AG04450 (cell line): Measurements from ENCODE around the gene PPP1R26. TPM values are rescaled to one million over a fixed set of nuclear protein-coding genes. Genes with fewer than 3 reads are reported as not detected.
"Not testable (repeated sequence)": the region's sequence is repeated elsewhere in the genome, so short reads cannot be mapped to it uniquely, and the experiment has no call there.

ENCODE experiments used
- CTCF ChIA-PET: fragments of 300-600, 350-600 bp; formaldehyde crosslinking; extraction: SDS; loops from one replicate; lab custom pipeline; 2022; ENCODE audit warnings: antibody characterized with exemption, inconsistent platforms; lab: Charles Lee
- POLR2A ChIA-PET: fragments of 350-600 bp; formaldehyde crosslinking; extraction: SDS; loops from one replicate; lab custom pipeline; 2021; ENCODE audit warnings: antibody characterized with exemption, inconsistent platforms; lab: Yijun Ruan, JAX
- DNase-seq: peaks from one replicate; pipeline ENCODE4 v3.0.0-alpha.2; 2011; ENCODE audit warnings: low read depth, low spot score
- H3K27ac ChIP-seq: one replicate; pipeline ENCODE4 v1.5.1; 2012; ENCODE audit warnings: low read depth, low read length, control low read depth
- H3K27me3 ChIP-seq: one replicate; pipeline ENCODE4 v1.6.0; 2012; ENCODE audit warnings: low read length; ENCODE audit not compliant: control insufficient read depth, insufficient read depth
- H3K4me3 ChIP-seq: 2 replicates; pipeline ENCODE4 v1.5.1; 2011; ENCODE audit warnings: mild to moderate bottlenecking, low read depth, low read length, control low read depth
- H3K9me3 ChIP-seq: 2 replicates; pipeline ENCODE4 v1.5.1; 2012; ENCODE audit warnings: low read length; ENCODE audit not compliant: control insufficient read depth, insufficient read depth
- polyA plus RNA-seq: library from polyadenylated mRNA; depleted of rRNA; stranded (reverse); fragments of >200 nt; gene quantifications from 2 replicates; pipeline ENCODE4 v1.2.3, GENCODE V29; 2011
- TF ChIP-seq, protein P1 (sequence below): IDR thresholded peaks from 2 replicates; pipeline ENCODE4 v1.5.1; 2011; ENCODE audit warnings: low read depth, low read length, control low read depth, inconsistent platforms

Gene PPP1R26
- polyA plus RNA-seq, 1 experiment, result 3.3 TPM

DNA sequence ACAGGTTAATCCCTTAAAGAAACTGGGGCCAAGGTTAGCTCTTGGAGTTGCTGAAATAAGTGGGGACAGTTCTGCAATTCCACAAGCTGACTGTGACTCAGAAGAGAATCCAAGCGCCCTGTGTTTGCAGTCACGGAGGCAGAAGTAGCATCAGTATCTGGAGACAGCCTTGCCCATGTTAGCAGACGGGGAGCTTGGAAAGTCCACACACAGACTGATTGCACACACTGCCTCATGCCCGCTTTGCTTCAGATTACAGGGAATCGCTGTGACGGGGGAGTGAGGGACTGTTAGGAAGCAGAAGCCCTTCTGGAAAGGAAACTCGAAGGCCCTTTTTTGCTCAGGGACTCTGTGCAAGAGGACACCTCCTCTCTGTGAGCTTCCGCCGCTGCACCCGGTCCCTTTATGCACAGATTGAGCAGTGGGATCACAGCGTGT lies 30.9 kb upstream of the PPP1R26 start:
- POLR2A ChIA-PET, result no interaction called here
- peaks cover 3% of the 10 kb centered on the region for H3K27me3 ChIP-seq
- H3K27ac ChIP-seq, result no peak overlapping the region
- CTCF ChIA-PET, result no interaction called here
- H3K9me3 ChIP-seq, result peaks cover 3% of the 10 kb centered on the region; the same call in 1 of the 2 replicates
- TF ChIP-seq, protein P1, sequence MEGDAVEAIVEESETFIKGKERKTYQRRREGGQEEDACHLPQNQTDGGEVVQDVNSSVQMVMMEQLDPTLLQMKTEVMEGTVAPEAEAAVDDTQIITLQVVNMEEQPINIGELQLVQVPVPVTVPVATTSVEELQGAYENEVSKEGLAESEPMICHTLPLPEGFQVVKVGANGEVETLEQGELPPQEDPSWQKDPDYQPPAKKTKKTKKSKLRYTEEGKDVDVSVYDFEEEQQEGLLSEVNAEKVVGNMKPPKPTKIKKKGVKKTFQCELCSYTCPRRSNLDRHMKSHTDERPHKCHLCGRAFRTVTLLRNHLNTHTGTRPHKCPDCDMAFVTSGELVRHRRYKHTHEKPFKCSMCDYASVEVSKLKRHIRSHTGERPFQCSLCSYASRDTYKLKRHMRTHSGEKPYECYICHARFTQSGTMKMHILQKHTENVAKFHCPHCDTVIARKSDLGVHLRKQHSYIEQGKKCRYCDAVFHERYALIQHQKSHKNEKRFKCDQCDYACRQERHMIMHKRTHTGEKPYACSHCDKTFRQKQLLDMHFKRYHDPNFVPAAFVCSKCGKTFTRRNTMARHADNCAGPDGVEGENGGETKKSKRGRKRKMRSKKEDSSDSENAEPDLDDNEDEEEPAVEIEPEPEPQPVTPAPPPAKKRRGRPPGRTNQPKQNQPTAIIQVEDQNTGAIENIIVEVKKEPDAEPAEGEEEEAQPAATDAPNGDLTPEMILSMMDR, result no peak
- no peak for DNase-seq
- no peak overlapping the region for H3K4me3 ChIP-seq

DNA sequence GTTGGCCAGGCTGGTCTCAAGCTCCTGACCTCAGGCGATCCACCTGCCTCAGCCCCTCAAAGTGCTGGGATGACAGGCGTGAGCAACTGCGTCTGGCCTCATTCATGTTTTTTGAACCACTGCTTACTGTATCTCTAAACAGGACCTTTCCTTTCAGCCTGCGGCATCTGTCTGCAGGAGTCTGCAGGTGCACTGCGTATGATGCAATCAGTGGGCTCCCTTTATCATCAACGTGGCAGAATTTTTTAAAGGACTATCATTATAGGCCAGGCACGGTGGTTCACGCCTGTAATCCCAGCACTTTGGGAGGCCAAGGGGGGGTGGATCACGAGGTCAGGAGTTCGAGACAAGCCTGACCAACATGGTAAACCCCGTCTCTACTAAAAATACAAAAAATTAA lies 30.1 kb upstream of the PPP1R26 start:
- H3K27ac ChIP-seq, CTCF ChIA-PET, POLR2A ChIA-PET, H3K27me3 ChIP-seq, H3K4me3 ChIP-seq, DNase-seq, H3K9me3 ChIP-seq: not testable (repeated sequence)

DNA sequence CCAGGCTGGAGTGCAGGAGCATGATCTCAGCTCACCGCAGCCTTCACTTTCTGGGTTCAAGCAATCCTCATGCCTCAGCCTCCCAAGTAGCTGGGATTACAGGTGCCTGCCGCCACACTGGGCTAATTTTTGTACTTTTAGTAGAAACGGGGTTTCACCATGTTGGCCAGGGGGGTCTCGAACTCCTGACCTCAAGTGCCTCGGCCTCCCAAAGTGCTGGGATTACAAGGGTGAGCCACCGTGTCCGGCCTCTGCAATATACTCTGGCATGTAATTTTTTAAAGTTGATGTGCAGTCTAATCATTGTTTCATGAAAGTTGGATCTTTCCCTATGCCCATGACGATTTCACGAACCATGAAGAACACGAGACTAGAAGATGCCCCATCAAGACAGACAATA lies 28.6 kb upstream of the PPP1R26 start:
- DNase-seq, result no peak
- ChIA-PET POLR2A (no interaction called here), CTCF (interaction anchor here (0.7 kb wide), 1 partner anchor 23 kb away, joined by 4 read pairs; no protein-coding TSS in a partner anchor)
- H3K27me3 ChIP-seq, result peaks cover 19% of the 10 kb centered on the region
- H3K9me3 ChIP-seq, result peaks cover 8% of the 10 kb centered on the region
- no peak overlapping the region for H3K27ac ChIP-seq
- H3K4me3 ChIP-seq, result no peak overlapping the region
- TF ChIP-seq, protein P1, result no peak

DNA sequence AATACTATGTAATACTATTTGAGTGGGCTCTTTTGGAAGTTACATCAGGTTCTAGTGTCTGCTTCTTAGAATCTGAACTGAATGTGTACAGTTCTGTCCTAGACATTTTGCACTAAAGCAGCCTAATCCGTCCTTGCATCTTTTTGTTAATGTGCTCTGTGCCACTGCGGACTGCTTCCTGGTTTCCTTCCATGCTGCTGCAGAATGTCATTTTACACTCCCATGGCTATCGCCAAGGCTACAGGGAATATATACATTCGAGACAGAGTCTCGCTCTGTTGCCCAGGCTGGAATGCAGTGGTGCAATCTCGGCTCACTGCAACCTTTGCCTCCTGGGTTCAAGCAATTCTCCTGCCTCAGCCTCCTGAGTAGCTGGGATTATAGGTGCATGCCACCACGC lies 27.7 kb upstream of the PPP1R26 start:
- H3K9me3 ChIP-seq, POLR2A ChIA-PET, H3K4me3 ChIP-seq, H3K27ac ChIP-seq, DNase-seq: not testable (repeated sequence)
- H3K27me3 ChIP-seq, result peaks cover 26% of the 10 kb centered on the region
- CTCF ChIA-PET, result interaction anchor here (0.5 kb wide), 1 partner anchor 40 kb away, joined by 3 read pairs; no protein-coding TSS in a partner anchor

DNA sequence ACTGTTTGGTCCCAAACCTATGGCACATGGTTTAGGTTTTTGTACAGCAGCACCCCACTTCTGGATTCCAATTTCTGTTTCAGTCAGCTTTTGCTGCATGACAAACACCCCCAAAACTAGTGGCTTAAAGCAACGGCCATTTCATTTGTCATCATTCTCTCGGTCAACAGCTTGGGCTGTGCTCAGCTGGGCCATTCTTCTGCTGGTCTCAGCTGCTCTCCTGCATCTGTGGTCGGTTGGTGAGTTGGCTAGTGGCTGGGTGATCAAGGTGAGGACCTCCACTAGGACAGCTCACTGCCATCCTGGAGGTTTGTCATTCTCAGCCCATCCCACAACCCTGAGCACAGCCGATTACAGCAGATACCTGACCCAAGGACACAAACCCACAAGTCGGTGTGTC lies 24.8 kb upstream of the PPP1R26 start:
- ChIA-PET CTCF (no interaction called here), POLR2A (no interaction called here)
- TF ChIP-seq, protein P1, result no peak
- Histone ChIP-seq H3K9me3 (peaks cover 8% of the 10 kb centered on the region), H3K27ac (no peak overlapping the region), H3K27me3 (peaks cover 24% of the 10 kb centered on the region), H3K4me3 (no peak overlapping the region)
- no peak for DNase-seq

DNA sequence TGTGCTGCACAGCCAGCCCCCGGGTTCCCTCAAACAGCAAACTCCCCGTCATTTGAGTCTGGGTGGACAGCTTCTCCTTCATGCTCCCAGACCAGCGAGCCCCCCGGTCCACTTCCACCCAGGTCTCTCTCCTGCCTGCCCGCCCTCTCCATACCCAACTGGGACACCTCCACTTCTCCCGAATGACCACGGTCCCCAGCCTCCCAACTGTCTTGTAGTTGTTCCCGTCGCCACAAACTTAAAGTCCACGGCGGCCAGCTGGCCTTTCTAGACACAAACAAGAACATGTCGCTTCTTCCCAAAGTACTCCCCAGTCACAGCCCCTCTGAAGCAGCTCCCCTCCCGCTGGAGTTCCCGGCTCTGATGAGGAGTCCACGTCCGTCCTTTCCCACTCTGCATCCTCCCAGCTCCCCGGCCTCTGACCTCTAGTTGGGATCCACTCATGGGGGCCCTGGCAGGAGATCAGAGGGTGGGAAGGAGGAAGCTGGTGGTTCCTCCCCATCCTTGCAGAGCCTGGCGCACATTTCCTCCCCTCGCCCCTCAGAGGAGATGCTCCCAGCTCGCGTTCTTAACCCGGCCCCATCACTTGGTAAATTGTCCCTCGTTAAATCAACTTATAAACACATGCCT lies 24.1 kb upstream of the PPP1R26 start:
- Histone ChIP-seq H3K27ac (no peak overlapping the region), H3K4me3 (no peak overlapping the region), H3K9me3 (peaks cover 8% of the 10 kb centered on the region), H3K27me3 (peaks cover 22% of the 10 kb centered on the region)
- no peak for DNase-seq
- CTCF ChIA-PET, result no interaction called here
- POLR2A ChIA-PET, result no interaction called here
- TF ChIP-seq, protein P1, result no peak
